Endothelial cell of umbilical vein (primary cell): ENCODE results near the gene ATXN10. TPM values are rescaled to one million over a fixed set of nuclear protein-coding genes. Genes with fewer than 3 reads are reported as not detected.

Experiments
- BruUV-seq: library from RNA; stranded (reverse); fragments of 400-500 nt; replicated peaks from 2 replicates; lab custom pipeline; 2021; lab: Mats Ljungman, UMichigan
- CTCF ChIA-PET: fragments of 300-600, 350-600 bp; sonication (Branson Sonifier 250); formaldehyde crosslinking; loops from one replicate; lab custom pipeline; 2021; ENCODE audit warnings: antibody characterized with exemption, inconsistent platforms; lab: Charles Lee
- POLR2A ChIA-PET: fragments of 300-600, 350-600 bp; sonication (Branson Sonifier 250); formaldehyde crosslinking; loops from one replicate; lab custom pipeline; 2021; ENCODE audit warnings: antibody characterized with exemption, inconsistent platforms; lab: Charles Lee
- DNase-seq: peaks from one replicate; pipeline ENCODE4 v3.0.0-alpha.2; 2011; ENCODE audit warnings: low read depth, low spot score
- FAIRE-seq: peaks from 2 replicates; lab custom pipeline; 2011; peaks lifted over from hg19 to GRCh38; lab: Jason Lieb, UNC
- H2AFZ ChIP-seq: 2 replicates; pipeline ENCODE4 v1.6.0; 2012; ENCODE audit warnings: low read depth, low read length, control low read depth, inconsistent platforms
- H3K27ac ChIP-seq: 2 replicates; pipeline ENCODE4 v1.5.1; 2011; ENCODE audit warnings: low read depth, mild to moderate bottlenecking, control low read depth, low read length, moderate library complexity; ENCODE audit not compliant: insufficient read depth
- H3K27me3 ChIP-seq, 2 experiments: 2 replicates each; pipeline versions ENCODE4 v1.6.0 to v1.6.1; 2011; ENCODE audit warnings: low read length in 2 of 2, mixed read lengths in 1 of 2; ENCODE audit not compliant: control insufficient read depth in 2 of 2, insufficient read depth in 2 of 2
- H3K36me3 ChIP-seq, 2 experiments: 2 replicates in 1 of 2; 3 replicates in 1 of 2; pipeline ENCODE4 v1.5.1; 2011; ENCODE audit warnings: low read length in 2 of 2, mild to moderate bottlenecking in 1 of 2, moderate library complexity in 1 of 2; ENCODE audit not compliant: control insufficient read depth in 2 of 2, insufficient read depth in 2 of 2; ENCODE audit errors: extremely low read depth in 1 of 2
- H3K4me1 ChIP-seq: 3 replicates; pipeline ENCODE4 v1.5.1; 2011; ENCODE audit warnings: mild to moderate bottlenecking, low read length; ENCODE audit not compliant: control insufficient read depth, insufficient read depth; ENCODE audit errors: extremely low read depth
- H3K4me2 ChIP-seq: 2 replicates; pipeline ENCODE4 v1.6.1; 2011; ENCODE audit warnings: low read length, control low read depth, mixed read lengths; ENCODE audit not compliant: insufficient read depth
- H3K4me3 ChIP-seq, 3 experiments: fragments of 200-600 bp in 1 of 3; sonication (generic), shearing (Covaris generic) in 1 of 3; replicated peaks in 1 of 3; 2 replicates each; pipeline ENCODE4 v1.5.1; 2011 to 2016; ENCODE audit warnings: control low read depth in 3 of 3, low read length in 3 of 3, mild to moderate bottlenecking in 2 of 3, inconsistent platforms in 1 of 3, low read depth in 1 of 3, moderate library complexity in 1 of 3; ENCODE audit not compliant: insufficient read depth in 1 of 3
- H3K79me2 ChIP-seq: 2 replicates; pipeline ENCODE4 v1.6.0; 2012; ENCODE audit warnings: low read length, inconsistent platforms; ENCODE audit not compliant: control insufficient read depth, insufficient read depth
- H3K9ac ChIP-seq: replicated peaks from 2 replicates; pipeline ENCODE3; 2011; ENCODE audit warnings: low read length, control low read depth; ENCODE audit not compliant: insufficient read depth; ENCODE audit errors: extremely low read depth
- H3K9me1 ChIP-seq: replicated peaks from 3 replicates; pipeline ENCODE4 v1.6.0; 2011; ENCODE audit warnings: mild to moderate bottlenecking, low read length; ENCODE audit not compliant: control insufficient read depth, insufficient read depth; ENCODE audit errors: extremely low read depth
- H3K9me3 ChIP-seq: replicated peaks from 2 replicates; pipeline ENCODE4 v1.5.1; 2012; ENCODE audit warnings: low read length, inconsistent platforms; ENCODE audit not compliant: control insufficient read depth, insufficient read depth
- H4K20me1 ChIP-seq: replicated peaks from 2 replicates; pipeline ENCODE3; 2011; ENCODE audit warnings: mild to moderate bottlenecking, low read length; ENCODE audit not compliant: control insufficient read depth, insufficient read depth; ENCODE audit errors: extremely low read depth
- EZH2 ChIP-seq: IDR thresholded peaks from 2 replicates; pipeline ENCODE4 v1.6.1; 2012; ENCODE audit warnings: borderline replicate concordance, low read depth, mild to moderate bottlenecking, moderate library complexity, low read length, inconsistent platforms; ENCODE audit not compliant: severe bottlenecking
- FOS ChIP-seq: IDR thresholded peaks from 2 replicates; pipeline ENCODE4 v1.6.1; 2011; ENCODE audit warnings: mild to moderate bottlenecking, low read length, moderate library complexity, borderline replicate concordance; ENCODE audit not compliant: insufficient read depth
- GATA2 ChIP-seq: IDR thresholded peaks from 2 replicates; pipeline ENCODE4 v1.7.0; 2011; ENCODE audit warnings: low read depth, mild to moderate bottlenecking, moderate library complexity, mixed read lengths, low read length; ENCODE audit not compliant: insufficient read length, insufficient read depth
- JUN ChIP-seq: IDR thresholded peaks from 2 replicates; pipeline ENCODE4 v1.6.1; 2011; ENCODE audit warnings: borderline replicate concordance, low read depth; ENCODE audit not compliant: insufficient read length, insufficient read depth
- MYC ChIP-seq: IDR thresholded peaks from one replicate; pipeline ENCODE4 v1.6.1; 2011; ENCODE audit warnings: mild to moderate bottlenecking, low read depth, low read length
- POLR2A ChIP-seq: IDR thresholded peaks from 2 replicates; pipeline ENCODE4 v1.6.1; 2012; ENCODE audit warnings: low read depth, mild to moderate bottlenecking, control low read depth, low read length
- POLR2AphosphoS5 ChIP-seq: IDR thresholded peaks from 2 replicates; pipeline ENCODE4 v1.6.1; 2012; ENCODE audit warnings: low read depth, mild to moderate bottlenecking, control low read depth, low read length, moderate library complexity; ENCODE audit not compliant: insufficient read depth
- dilution Hi-C: fragments of 300-500 bp; cut with MboI; formaldehyde crosslinking; loops from one replicate; pipeline ENCODE4 v1.15.0; 2019; ENCODE audit warnings: low sequenced_read_pairs; ENCODE audit not compliant: extremely low pct_ligation_motif_present
- intact Hi-C: fragments of 100-400 bp; cut with micrococcal nuclease; formaldehyde crosslinking; loops from one replicate; pipeline ENCODE4 v1.10.0; 2022
- polyA plus RNA-seq, 4 experiments: library from polyadenylated mRNA; depleted of rRNA in 3 of 4; stranded (reverse) in 3 of 4; unstranded in 1 of 4; fragments of >200 nt; gene quantifications; 2 replicates each; pipeline versions ENCODE4 v1.2.1 to v1.2.3, GENCODE V29; 2011 to 2012; ENCODE audit warnings: missing spikeins in 1 of 4
- total RNA-seq: library from RNA; stranded (reverse); gene quantifications from 2 replicates; pipeline ENCODE4 v1.2.3, GENCODE V29; 2021
- TF ChIP-seq, protein P1 (sequence below): IDR thresholded peaks from 2 replicates; pipeline ENCODE4 v1.6.1; 2011; ENCODE audit not compliant: insufficient read depth, insufficient read length
- TF ChIP-seq, protein P2 (sequence below), 2 donors: IDR thresholded peaks; 1 replicate in 1 of 2; 2 replicates in 1 of 2; pipeline ENCODE4 v1.5.1; 2011; ENCODE audit warnings: low read length in 2 of 2, mild to moderate bottlenecking in 2 of 2, moderate library complexity in 2 of 2, control low read depth in 1 of 2, inconsistent platforms in 1 of 2, low read depth in 1 of 2; ENCODE audit not compliant: insufficient read depth in 1 of 2; ENCODE audit errors: extremely low read depth in 1 of 2

Gene ATXN10
- total and polyA plus RNA-seq, 2 donors (not counting 3 experiments of a cell fraction or from before 2014, with no cell fraction given), result 73.2 to 91.9 TPM

- ChIA-PET POLR2A (no interaction called here), CTCF (interaction anchor here (1.1 to 1.5 kb wide), 5 partner anchors 18 to 339 kb away, joined by 3 to 5 read pairs (median 4); no protein-coding TSS in a partner anchor)
- Histone ChIP-seq H3K27ac (no peak overlapping the region), H3K4me1 (peaks cover 13% of the 10 kb centered on the region), H3K9me3 (no peaks in the 10 kb centered on the region), H3K4me2 (no peak overlapping the region), H3K79me2 (no peaks in the 10 kb centered on the region), H2AFZ (no peak overlapping the region), H3K9ac (no peak overlapping the region), H3K9me1 (no peaks in the 10 kb centered on the region), H3K27me3 (peaks cover 10 to 16% of the 10 kb centered on the region in 2 experiments), H3K4me3 (no peak overlapping the region), H4K20me1 (no peaks in the 10 kb centered on the region), H3K36me3 (no peaks in the 10 kb centered on the region)
- FAIRE-seq (no peak), DNase-seq (no peak)
- no TSS peak for BruUV-seq
- intact Hi-C loops, result loop anchor here (1.0 kb wide), 1 partner anchor 65 kb away; no protein-coding TSS in a partner anchor
- dilution Hi-C loops, result no loop called here
- TF ChIP-seq POLR2AphosphoS5, result no peak
- TF ChIP-seq, protein P1, sequence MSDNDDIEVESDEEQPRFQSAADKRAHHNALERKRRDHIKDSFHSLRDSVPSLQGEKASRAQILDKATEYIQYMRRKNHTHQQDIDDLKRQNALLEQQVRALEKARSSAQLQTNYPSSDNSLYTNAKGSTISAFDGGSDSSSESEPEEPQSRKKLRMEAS, result no peak
- no peak for TF ChIP-seq EZH2
- no peak for TF ChIP-seq FOS
- TF ChIP-seq GATA2, result no peak
- TF ChIP-seq MYC, result no peak
- TF ChIP-seq POLR2A, result no peak
- TF ChIP-seq JUN, result no peak
- TF ChIP-seq, protein P2, sequence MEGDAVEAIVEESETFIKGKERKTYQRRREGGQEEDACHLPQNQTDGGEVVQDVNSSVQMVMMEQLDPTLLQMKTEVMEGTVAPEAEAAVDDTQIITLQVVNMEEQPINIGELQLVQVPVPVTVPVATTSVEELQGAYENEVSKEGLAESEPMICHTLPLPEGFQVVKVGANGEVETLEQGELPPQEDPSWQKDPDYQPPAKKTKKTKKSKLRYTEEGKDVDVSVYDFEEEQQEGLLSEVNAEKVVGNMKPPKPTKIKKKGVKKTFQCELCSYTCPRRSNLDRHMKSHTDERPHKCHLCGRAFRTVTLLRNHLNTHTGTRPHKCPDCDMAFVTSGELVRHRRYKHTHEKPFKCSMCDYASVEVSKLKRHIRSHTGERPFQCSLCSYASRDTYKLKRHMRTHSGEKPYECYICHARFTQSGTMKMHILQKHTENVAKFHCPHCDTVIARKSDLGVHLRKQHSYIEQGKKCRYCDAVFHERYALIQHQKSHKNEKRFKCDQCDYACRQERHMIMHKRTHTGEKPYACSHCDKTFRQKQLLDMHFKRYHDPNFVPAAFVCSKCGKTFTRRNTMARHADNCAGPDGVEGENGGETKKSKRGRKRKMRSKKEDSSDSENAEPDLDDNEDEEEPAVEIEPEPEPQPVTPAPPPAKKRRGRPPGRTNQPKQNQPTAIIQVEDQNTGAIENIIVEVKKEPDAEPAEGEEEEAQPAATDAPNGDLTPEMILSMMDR (IDR thresholded peaks at IDR 0.05; ENCODE audit: extremely low read depth in 1 of 2, insufficient read depth in 1 of 2, low read depth in 1 of 2, low read length in 2 of 2), result no peak
Measured at GRCh38 chr22:45642986-45643385, 28.6 kb upstream of the ATXN10 start.
